LNCAP (cell line): Measurements from ENCODE around the gene SEPTIN2.

Experiments used
- TF ChIP-seq, protein P1 (sequence below): fragments of 450-650 bp; IDR thresholded peaks from 2 replicates; pipeline ENCODE4 v1.5.1; 2017; ENCODE audit warnings: mild to moderate bottlenecking

SEPTIN2 gene

DNA sequence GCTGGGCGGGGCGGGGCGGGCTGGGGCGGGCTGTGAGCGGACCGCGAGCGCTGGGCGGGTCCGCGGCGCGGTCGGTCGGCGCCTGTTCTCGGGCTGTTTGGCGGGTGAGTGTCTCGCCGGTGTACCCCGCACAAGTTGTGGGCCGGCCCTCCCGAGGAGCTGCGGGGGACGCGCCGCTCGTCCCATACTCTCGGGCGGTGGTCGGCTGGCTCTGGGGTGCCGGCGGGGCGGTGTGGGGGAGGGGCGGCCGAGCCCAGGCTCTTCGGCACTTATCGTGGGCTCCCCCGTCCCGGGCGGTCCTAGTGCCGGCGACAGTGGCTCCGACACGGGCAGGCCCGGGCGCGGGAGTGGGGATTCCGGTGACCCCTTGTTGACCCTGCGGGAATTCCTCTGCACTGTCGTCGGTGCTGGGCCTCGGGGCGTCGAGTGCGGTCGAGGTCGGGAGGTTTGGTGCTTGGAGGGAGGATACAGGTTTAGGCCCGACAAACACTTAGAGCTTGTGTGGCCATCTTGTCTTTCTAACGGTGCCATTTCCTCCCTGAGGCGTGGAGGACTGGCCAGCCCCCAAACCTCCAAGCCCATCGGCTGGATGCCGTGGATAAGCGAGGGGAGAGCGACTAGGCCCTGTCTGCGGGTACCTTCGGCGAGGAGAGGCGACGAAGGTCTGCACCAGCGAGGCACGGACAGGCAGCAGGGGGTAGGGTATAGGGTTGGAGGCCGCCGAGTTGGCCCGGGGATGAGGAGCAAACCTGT is at the start of gene SEPTIN2:
Gene SEPTIN2, plus strand, starts transcription at position 47 of the 753 bp plus-strand sequence. CDS start 8,308 bp downstream, outside the sequence.
- TF ChIP-seq, protein P1, sequence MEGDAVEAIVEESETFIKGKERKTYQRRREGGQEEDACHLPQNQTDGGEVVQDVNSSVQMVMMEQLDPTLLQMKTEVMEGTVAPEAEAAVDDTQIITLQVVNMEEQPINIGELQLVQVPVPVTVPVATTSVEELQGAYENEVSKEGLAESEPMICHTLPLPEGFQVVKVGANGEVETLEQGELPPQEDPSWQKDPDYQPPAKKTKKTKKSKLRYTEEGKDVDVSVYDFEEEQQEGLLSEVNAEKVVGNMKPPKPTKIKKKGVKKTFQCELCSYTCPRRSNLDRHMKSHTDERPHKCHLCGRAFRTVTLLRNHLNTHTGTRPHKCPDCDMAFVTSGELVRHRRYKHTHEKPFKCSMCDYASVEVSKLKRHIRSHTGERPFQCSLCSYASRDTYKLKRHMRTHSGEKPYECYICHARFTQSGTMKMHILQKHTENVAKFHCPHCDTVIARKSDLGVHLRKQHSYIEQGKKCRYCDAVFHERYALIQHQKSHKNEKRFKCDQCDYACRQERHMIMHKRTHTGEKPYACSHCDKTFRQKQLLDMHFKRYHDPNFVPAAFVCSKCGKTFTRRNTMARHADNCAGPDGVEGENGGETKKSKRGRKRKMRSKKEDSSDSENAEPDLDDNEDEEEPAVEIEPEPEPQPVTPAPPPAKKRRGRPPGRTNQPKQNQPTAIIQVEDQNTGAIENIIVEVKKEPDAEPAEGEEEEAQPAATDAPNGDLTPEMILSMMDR, result no peak

DNA sequence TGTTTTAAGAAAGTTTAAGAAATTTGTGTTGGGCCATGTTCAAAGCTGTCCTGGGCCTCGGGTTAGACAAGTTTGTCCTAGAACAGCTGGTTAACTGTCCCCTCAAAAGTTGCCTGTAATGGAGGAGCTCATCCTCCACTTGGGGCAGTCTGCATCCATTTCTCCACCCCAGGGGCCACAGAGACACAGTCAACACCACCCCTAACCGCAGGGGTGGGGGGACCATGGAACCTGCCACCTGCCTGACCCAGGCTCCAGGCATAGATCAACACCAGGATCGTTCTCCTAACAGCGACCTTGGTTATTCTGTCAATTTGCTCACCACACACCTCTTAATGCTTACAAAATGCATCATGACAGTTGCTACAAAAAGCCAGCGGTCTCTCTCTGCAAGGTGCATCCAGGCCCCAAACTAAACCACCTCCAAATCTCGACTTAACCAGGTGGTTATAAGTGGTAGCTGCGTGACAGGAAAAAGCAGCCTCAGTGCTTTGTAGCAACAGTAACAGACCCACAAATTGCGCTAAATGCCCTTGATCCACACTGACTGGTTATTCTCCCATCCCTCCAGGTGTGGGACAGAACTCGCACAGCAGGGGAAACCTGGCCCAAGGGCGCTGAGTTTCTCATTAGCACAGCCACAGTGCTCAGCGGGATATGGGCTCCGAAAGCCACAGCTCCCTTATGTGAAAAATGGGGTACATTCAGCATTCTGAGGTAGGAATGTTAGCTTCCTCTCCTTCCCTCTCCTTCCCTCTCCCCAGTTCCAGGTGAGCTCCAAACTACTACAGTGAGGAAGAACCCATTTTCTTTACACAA is 48.3 kb upstream of the SEPTIN2 start:
- TF ChIP-seq, protein P1, result no peak

GRCh38 chr2:241268306-241268705 is 47.4 kb upstream of the SEPTIN2 start:
- TF ChIP-seq, protein P1, result no peak

DNA sequence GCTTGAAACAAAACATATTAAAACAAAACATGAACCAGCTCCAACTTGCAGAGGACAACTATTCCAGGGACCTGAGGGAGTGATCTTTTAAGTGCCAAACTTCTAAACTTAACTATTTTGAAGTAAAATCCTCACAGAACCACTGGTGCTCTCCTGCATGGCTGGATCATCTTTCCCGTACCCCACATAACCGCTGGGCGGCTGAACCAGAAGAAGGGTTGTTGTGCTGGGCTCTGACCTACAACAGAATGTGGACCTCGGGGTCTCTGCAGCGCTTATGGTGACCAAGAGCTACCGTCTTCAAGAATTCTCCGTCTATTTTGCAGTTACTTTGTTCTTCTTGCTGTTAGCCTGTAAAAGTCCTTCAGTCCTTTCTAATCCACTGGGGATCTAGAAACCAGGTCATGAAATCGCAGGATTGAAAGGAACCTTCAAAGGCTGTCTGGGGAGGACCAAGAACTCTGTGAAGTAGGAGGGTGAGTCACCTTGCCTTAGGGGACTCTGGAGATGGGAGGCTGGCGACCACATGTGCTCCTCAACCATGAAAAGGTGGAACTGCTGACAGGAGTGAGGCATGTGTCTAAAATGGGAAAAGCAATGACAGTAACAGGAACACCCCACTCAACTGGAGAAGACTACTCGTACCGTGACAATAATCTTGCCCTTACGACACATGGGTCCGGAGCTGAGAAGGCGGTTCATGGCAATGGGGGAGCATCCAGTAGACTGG is 46.8 kb upstream of the SEPTIN2 start:
- TF ChIP-seq, protein P1, result no peak

- TF ChIP-seq, protein P1, result no peak
Measured at GRCh38 chr2:241269707-241270520, 45.8 kb upstream of the SEPTIN2 start.

- TF ChIP-seq, protein P1, result no peak
Measured at GRCh38 chr2:241270531-241270930, 45.2 kb upstream of the SEPTIN2 start.
